Hematopoietic multipotent progenitor cell treated with erythropoietin and hydrocortisone succinate and interleukin-3 and kit ligand, for 8 days (in vitro differentiated cells): ENCODE results near the gene USP19.
A peak's percentile ranks its signal among the peaks of the same experiment; 100 is the strongest.

Experiments used
- DNase-seq: peaks from one replicate; pipeline ENCODE4 v3.0.0-alpha.2; 2015

Gene USP19

GRCh38 chr3:49120438-49121131 is at the start of gene USP19:
Gene USP19 (minus strand): TSS chr3:49120823. CDS start chr3:49119145, 1,678 bp downstream.
- DNase-seq = peak; percentile 95

GRCh38 chr3:49166752-49167556 is 46.3 kb upstream of the USP19 start:
- DNase-seq = no peak

- peak; percentile 84 for DNase-seq
These were observed 45.4 kb upstream of the USP19 start, which contains the start of gene CCDC71 for GRCh38 chr3:49165771-49166751. Gene CCDC71 (minus strand): TSS chr3:49166331. CDS start chr3:49164208, 2,123 bp downstream.

- peak; percentile 20 for DNase-seq
These were observed 44.5 kb upstream of the USP19 start for GRCh38 chr3:49164983-49165720.

GRCh38 chr3:49163609-49164008 is 43.0 kb upstream of the USP19 start:
- no peak for DNase-seq

GRCh38 chr3:49162751-49163419 is 42.3 kb upstream of the USP19 start:
- no peak for DNase-seq

GRCh38 chr3:49161808-49162530 is 41.3 kb upstream of the USP19 start:
- no peak for DNase-seq

- DNase-seq = no peak
These were observed 40.6 kb upstream of the USP19 start for GRCh38 chr3:49161197-49161596.

- no peak for DNase-seq
These were observed 38.2 kb upstream of the USP19 start for GRCh38 chr3:49158792-49159191.

GRCh38 chr3:49158103-49158709 is 37.6 kb upstream of the USP19 start:
- peak; percentile 79 for DNase-seq

- DNase-seq = no peak
These were observed 36.7 kb upstream of the USP19 start for GRCh38 chr3:49157289-49157688.

GRCh38 chr3:49153349-49153912 is 32.8 kb upstream of the USP19 start:
- DNase-seq = no peak

- DNase-seq = no peak
These were observed 31.0 kb upstream of the USP19 start for GRCh38 chr3:49151610-49152009.

- DNase-seq = no peak
These were observed 27.5 kb upstream of the USP19 start for GRCh38 chr3:49148159-49148558.

GRCh38 chr3:49140080-49140479 is 19.5 kb upstream of the USP19 start:
- no peak for DNase-seq

- no peak for DNase-seq
These were observed 14.9 kb upstream of the USP19 start for GRCh38 chr3:49135499-49135898.

GRCh38 chr3:49134471-49135265 is 14.0 kb upstream of the USP19 start:
- peak; percentile 21 for DNase-seq

- peak; percentile 45 for DNase-seq
These were observed 12.8 kb upstream of the USP19 start for GRCh38 chr3:49133226-49133951.
